GM19238 (cell line): ENCODE results near the gene ZFP2.
"Not testable (repeated sequence)": the region's sequence is repeated elsewhere in the genome, so short reads cannot be mapped to it uniquely, and the experiment has no call there.

Source experiments
- DNase-seq: peaks from one replicate; pipeline ENCODE4 v3.0.0; 2011; ENCODE audit warnings: low spot score; ENCODE audit not compliant: insufficient read length

ZFP2 gene

GRCh38 chr5:178895615-178896571 lies at the start of gene ZFP2:
Gene ZFP2, plus strand, starts transcription at chr5:178895913. Its CDS starts 35,401 bp downstream, at chr5:178931314.
- DNase-seq: no peak

- DNase-seq: no peak
Observed at GRCh38 chr5:178849316-178849715, 46.4 kb upstream of the ZFP2 start.

GRCh38 chr5:178851951-178852350 lies 43.8 kb upstream of the ZFP2 start:
- no peak for DNase-seq

GRCh38 chr5:178854284-178854683 lies 41.4 kb upstream of the ZFP2 start:
- DNase-seq: no peak

- DNase-seq: peak; percentile 92
Observed at GRCh38 chr5:178859625-178860521, 35.8 kb upstream of the ZFP2 start, which contains the start of gene ZNF354B. Gene ZNF354B, plus strand, starts transcription at chr5:178859953. Its CDS starts 1,095 bp downstream, at chr5:178861048.

GRCh38 chr5:178860615-178861014 lies 35.1 kb upstream of the ZFP2 start:
- not testable (repeated sequence) for DNase-seq

- DNase-seq: no peak
Observed at GRCh38 chr5:178861627-178862026, 34.1 kb upstream of the ZFP2 start.

- DNase-seq: no peak
Observed at GRCh38 chr5:178866946-178867345, 28.8 kb upstream of the ZFP2 start.

- no peak for DNase-seq
Observed at GRCh38 chr5:178869577-178869976, 26.1 kb upstream of the ZFP2 start.

- DNase-seq: no peak
Observed at GRCh38 chr5:178870411-178870810, 25.3 kb upstream of the ZFP2 start.

- no peak for DNase-seq
Observed at GRCh38 chr5:178872302-178872701, 23.4 kb upstream of the ZFP2 start.

- not testable (repeated sequence) for DNase-seq
Observed at GRCh38 chr5:178883115-178883694, 12.5 kb upstream of the ZFP2 start.

- DNase-seq: no peak
Observed at GRCh38 chr5:178883815-178884430, 11.8 kb upstream of the ZFP2 start.

GRCh38 chr5:178899289-178899688 lies 3.6 kb downstream of the ZFP2 start:
- no peak for DNase-seq

- DNase-seq: no peak
Observed at GRCh38 chr5:178902849-178903248, 7.1 kb downstream of the ZFP2 start.

GRCh38 chr5:178931846-178932760 lies 36.4 kb downstream of the ZFP2 start:
- DNase-seq: no peak

- no peak for DNase-seq
Observed at GRCh38 chr5:178940569-178941360, 45.1 kb downstream of the ZFP2 start, which contains the start of gene ZNF454. Gene ZNF454, plus strand, starts transcription at chr5:178941198. Its CDS starts 1,594 bp downstream, at chr5:178942792.

GRCh38 chr5:178941361-178941760 lies 45.6 kb downstream of the ZFP2 start:
- DNase-seq: no peak

- no peak for DNase-seq
Observed at GRCh38 chr5:178965465-178966055, 69.8 kb downstream of the ZFP2 start.
